Endothelial cell of hepatic sinusoid (primary cell): ENCODE data around the gene MED10.

Experiments
- in situ Hi-C: cut with HindIII; loops from 2 replicates; pipeline ENCODE4 v1.10.0; 2017; ENCODE audit warnings: low sequenced_read_pairs

The MED10 gene, protein sequence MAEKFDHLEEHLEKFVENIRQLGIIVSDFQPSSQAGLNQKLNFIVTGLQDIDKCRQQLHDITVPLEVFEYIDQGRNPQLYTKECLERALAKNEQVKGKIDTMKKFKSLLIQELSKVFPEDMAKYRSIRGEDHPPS

GRCh38 chr5:6377905-6378765, at the start of gene MED10:
Gene MED10 (minus strand): TSS chr5:6378547. CDS start chr5:6378483, 64 bp downstream.
- in situ Hi-C loops, result no loop called here

GRCh38 chr5:6427694-6428093, 49.3 kb upstream of the MED10 start:
- in situ Hi-C loops, result no loop called here

DNA sequence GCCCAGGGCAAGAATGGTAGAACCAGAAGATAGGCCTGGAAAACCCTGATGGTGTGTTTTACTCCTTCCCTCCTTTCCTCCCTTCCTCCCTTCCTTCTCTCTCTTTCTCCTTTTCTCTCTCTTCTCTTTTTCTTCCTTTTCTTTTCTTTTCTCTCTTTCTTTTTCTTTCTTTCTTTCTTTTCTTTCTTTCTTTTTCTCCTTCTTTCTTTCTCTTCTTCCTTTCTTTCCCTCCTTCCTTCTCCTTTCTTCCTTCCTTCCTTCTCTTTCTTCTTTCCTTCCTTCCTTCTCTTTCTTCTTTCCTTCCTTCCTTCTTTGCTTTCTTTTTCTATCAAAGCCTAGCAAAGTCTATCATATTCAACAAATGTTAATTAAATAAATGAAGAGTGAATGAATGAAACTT, 46.4 kb upstream of the MED10 start:
- in situ Hi-C loops, result no loop called here

DNA sequence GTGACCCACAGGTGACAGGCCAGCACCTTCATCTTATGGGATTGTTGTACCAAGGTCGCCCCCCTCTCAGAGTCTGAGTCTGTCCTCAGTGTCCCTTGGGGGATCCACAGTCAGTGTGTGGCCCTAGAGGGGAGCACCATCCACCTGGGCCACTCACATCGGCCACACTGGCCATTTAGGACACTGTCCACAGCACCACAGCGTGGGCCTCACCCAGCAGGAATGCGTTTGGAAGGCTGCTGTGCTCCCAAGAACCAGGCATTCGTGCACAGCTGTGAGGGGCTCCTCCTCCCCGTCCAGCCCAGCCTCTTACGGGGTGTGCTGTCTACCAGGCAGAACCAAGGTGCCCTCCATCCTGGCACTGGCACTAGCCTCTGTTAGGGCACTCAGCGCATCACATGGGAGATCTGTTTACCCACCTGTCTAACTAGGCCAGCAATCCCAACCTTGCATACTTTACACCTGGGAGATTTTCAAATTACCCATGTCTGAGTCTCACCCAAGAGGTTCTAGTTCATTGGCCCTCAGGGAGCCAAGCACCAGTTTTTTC, 45.8 kb upstream of the MED10 start:
- in situ Hi-C loops, result no loop called here

DNA sequence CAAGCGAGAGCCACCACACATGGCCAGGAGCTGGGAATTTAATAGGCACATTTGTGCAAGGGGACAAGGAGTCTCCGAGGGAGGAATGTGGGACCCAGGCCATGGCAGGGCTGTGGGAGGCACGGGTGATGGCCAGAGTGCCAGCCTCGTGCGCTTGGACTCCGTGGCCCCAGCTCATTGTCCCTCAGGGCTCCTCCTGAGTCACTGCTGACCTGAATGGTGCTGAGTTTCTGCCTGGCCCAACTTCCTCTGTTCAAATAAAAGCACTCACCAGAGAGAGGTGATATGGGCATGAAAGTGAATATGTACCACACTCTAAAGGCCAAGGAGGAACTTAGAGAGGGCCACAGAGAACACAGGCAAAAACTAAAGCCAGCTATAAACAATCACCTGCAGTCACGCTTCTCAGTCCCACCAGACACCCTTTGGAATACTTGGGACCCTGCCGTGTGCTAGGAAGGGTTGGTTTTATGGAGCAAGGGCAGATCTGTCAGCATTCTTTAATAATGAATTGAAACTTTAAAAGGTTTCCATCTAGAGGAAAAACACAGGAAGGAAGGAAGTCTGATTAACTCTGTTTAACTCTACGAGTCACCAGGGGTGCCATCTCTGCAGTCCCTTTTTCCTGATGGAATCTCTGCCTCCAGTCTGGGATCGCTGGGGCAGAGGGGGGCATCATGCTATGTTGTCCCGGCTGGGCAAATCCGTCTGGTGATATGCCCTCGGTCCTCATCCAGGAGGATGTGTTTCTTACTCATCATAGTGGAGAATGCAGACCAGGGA, 45.2 kb upstream of the MED10 start:
- in situ Hi-C loops, result no loop called here

DNA sequence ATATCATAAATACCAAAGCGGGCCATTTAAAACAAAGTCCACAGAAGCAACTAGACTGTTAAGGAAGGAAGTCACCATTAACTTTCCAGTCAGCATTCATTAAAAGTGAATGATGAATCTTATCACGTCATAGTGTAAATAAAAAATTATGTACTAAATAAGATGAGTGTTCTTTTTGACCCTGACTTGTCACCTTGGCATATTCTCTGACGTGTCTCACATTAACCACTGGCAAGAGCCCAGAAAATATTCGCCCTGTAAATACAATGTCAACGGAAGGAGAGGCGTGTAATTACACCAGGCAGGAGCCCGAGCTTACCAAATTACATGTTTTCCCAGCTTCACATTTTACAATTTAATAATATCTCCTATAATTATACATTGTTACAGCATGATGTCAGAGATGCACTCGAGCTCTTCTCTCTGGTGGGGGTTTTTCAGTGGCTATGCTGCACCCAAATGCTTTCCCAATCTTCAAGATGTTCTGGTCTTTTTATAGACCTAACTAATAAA, 41.0 kb upstream of the MED10 start:
- in situ Hi-C loops, result no loop called here

- in situ Hi-C loops, result no loop called here
Measured at GRCh38 chr5:6418679-6419276, 40.4 kb upstream of the MED10 start.

GRCh38 chr5:6417657-6418056, 39.3 kb upstream of the MED10 start:
- in situ Hi-C loops, result no loop called here

GRCh38 chr5:6412811-6413210, 34.5 kb upstream of the MED10 start:
- in situ Hi-C loops, result no loop called here

DNA sequence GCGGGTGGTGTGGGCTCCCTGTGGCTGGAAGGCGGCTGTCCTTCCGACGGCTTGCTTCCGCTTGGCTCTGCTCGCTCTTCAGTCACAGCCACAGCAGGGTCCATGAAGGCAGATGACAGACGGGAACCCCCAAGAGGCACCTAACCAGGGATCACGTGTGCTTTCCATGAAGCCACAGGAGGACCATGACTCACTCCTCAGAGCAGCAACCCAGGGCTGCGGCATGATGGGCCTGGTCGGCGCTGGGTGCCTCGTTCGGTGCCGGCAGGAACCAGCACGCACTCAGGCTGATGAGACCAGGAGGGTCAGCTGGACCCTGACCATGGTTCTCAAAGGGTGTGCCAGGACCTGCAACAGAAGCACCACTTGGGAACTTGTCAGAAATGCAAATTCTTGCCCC, 32.8 kb upstream of the MED10 start:
- in situ Hi-C loops, result no loop called here

DNA sequence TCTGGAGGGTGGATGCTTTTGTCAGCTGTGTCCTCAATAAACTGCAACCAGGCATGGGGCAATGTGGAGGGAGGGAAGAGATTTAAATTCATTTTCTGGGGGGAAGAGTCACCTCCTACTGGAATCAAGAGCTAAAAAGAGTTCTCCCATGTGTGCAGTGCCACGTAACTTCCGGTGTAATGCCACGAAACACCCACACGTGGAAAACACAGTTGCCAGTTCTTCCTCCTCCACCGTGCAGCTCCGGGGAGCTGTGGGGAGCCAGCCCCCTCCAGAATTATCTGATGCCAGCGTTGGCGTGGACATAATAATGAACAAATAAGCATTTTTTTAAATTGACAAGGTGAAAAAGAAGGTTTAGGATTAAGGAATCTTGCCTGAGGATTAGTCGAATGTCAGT, 32.1 kb upstream of the MED10 start:
- in situ Hi-C loops, result no loop called here

GRCh38 chr5:6408627-6409446, 30.5 kb upstream of the MED10 start:
- in situ Hi-C loops, result no loop called here

GRCh38 chr5:6408260-6408596, 29.9 kb upstream of the MED10 start:
- in situ Hi-C loops, result no loop called here

GRCh38 chr5:6407558-6408259, 29.4 kb upstream of the MED10 start:
- in situ Hi-C loops, result no loop called here

GRCh38 chr5:6405591-6405990, 27.2 kb upstream of the MED10 start:
- in situ Hi-C loops, result no loop called here

DNA sequence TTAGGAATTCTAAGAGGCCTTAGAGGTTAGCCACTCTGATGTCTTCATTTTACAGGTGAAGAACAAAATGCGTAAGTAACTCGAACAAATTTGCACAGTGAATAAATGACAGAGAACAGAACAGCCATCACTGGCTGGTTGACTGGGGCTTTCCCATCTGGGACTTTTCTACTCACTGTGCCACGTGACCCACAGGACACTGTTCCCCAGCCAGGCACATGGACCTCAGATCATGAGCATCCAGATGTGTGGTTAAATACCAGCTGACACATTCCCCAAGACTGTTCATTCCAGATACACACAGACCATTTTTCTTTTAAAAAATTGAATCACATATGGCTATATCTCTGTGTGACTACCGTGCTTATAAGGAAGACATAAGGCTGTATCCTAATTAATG, 25.8 kb upstream of the MED10 start:
- in situ Hi-C loops, result no loop called here

DNA sequence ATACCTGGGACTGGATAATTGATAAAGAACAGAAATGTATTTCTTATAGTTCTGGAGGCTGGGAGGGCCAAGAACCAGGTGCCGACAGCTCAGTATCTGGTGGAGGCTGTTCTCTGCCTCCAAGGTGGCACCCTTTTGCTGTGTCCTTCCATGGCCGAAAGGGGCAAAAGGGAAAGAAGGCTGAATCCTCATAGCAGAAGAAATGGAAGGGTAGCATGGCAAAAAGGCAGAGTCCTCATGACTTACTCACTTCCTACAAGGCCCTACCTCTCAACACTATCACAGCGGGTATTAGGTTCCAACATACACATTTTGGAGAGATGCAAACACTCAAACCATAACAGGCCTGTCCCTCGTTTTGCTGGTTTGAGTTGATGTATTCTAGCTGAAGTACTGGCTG, 25.1 kb upstream of the MED10 start:
- in situ Hi-C loops, result no loop called here

GRCh38 chr5:6402939-6403338, 24.6 kb upstream of the MED10 start:
- in situ Hi-C loops, result no loop called here

DNA sequence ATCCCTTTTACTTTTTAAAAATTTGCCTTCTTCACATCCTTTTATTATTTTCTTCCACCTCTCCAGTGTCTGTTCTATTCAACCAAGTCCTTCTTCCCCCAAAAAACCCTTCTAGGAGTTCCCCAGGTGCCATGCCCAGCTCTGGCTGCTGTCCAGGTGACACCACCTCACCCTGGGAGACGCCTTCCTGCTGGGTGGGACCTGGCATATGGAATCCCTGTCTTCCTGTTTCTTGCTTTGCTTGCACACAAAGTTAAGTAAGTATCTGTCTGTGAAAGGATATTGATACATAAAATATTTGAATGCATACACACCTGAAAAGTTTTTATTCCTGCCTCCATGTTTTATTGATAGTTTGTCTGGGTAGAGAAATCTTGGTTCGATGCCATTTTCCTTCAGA, 23.1 kb upstream of the MED10 start:
- in situ Hi-C loops, result no loop called here
